Motor neuron (in vitro differentiated cells): Measurements from ENCODE around the gene CROCC. TPM values are rescaled to one million over a fixed set of nuclear protein-coding genes. Genes with fewer than 3 reads are reported as not detected.

Source experiments
- ATAC-seq, 8 experiments: fragments of 200-7000 bp; cut with Tn5 transposase; replicated peaks in 6 of 8; 2 replicates each; pipeline ENCODE4 v1.8.0; 2021; ENCODE audit warnings: mild to moderate bottlenecking in 8 of 8, moderate library complexity in 8 of 8
- H3K27ac ChIP-seq, 2 donors: fragments of 250-450 bp; sonication (Bioruptor Pico); 2 replicates each; pipeline ENCODE4 v1.9.0; 2021; ENCODE audit warnings: antibody characterized with exemption in 2 of 2, mild to moderate bottlenecking in 2 of 2, moderate library complexity in 1 of 2
- H3K4me1 ChIP-seq, 2 donors: fragments of 250-450 bp; sonication (Bioruptor Pico); replicated peaks in 1 of 2; 2 replicates each; pipeline ENCODE4 v1.6.1; 2021; ENCODE audit warnings: antibody characterized with exemption in 2 of 2, mild to moderate bottlenecking in 2 of 2, moderate library complexity in 1 of 2
- H3K4me3 ChIP-seq, 5 donors: fragments of 250-450 bp; sonication (Bioruptor Pico); 2 replicates each; pipeline ENCODE4 v1.9.0; 2021; ENCODE audit warnings: antibody characterized with exemption in 5 of 5, mild to moderate bottlenecking in 5 of 5, moderate library complexity in 4 of 5
- WGBS, 10 experiments: fragments of 450-650 bp; shearing (Covaris generic); methylation state at CpG; one replicate each; pipeline ENCODE4 v1.0.0; 2022; 5-methylcytosine and 5-hydroxymethylcytosine counted together
- in situ Hi-C, 9 experiments: fragments of 400-800 bp; cut with MboI; loops; one replicate each; pipeline ENCODE4 v1.15.0; 2021; ENCODE audit warnings: low sequenced_read_pairs in 9 of 9, low pct_unique_long_range_greater_than_20kb in 2 of 9; ENCODE audit not compliant: unreplicated experiment in 9 of 9
- total RNA-seq, 8 experiments: library from RNA; unstranded; fragments of 300-600 nt; gene quantifications; 2 replicates each; pipeline versions ENCODE4 v1.2.3 to v1.2.4, GENCODE V29; 2022

CROCC gene
- total RNA-seq, 8 experiments from 2014 or later: 10.3 to 30.4 (median 15.6) TPM

DNA sequence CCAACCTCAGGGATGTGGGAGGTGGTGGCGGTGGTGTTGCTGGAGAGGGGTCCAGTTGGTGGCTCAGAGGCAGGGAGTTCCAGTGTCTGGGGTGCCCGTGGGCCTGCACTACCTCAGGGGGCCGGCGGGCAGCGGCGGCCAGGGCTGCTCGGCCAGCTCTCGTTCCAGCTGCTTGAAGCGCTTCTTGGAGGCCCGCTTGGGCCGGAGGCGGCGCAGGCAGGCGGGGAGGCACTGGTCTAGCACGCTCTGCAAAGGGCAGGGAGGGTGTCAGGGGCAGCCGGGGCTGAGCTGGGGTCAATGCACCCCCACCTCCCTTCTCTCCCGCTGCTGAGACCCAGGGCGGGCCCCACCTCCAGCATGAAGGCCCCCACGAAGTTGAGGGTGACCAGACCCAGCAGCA is 64.4 kb downstream of the CROCC start:
- ATAC-seq: peak in 4 of 8 experiments; percentile 4 to 18 (median 10)

DNA sequence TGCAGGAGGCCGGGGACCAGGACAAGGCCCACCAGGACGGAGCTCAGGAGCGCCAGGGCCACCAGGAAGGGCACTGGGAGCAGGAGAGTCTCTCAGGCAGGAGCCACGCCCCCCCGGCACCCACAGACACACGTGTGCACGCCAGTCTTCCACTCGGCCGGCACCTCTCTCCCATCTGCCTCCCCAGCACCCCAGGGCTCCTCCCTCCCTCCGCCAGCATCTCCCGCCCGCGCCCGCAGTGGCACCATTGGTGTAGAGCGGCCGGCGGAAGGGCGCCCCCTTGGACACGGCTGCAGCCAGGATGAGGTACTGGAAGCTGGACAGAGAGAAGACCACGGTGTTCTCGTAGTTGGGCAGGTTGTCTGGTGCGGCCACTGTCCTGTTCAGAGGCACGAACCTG is 64.8 kb downstream of the CROCC start:
- no peaks in the 10 kb centered on the region for H3K4me1 ChIP-seq
- no peak overlapping the region for H3K27ac ChIP-seq
- WGBS, 10 experiments: 90 to 100% methylated on average over 1 to 2 of the region's 23 CpGs; no CpG with 5 or more reads in 8 of the 10 experiments
- ATAC-seq: peak in 4 of 8 experiments; percentile 5 to 13 (median 6)
- H3K4me3 ChIP-seq: no peak overlapping the region
- in situ Hi-C loops: no loop called here

More for the DNA sequence above, 64.4 kb downstream of the CROCC start:
- in situ Hi-C loops: no loop called here
- H3K4me1 ChIP-seq: no peaks in the 10 kb centered on the region
- 55% methylated on average over 5 of the region's 19 CpGs; no CpG with 5 or more reads in 9 of the 10 experiments for WGBS, 10 experiments
- no peak overlapping the region for H3K27ac ChIP-seq
- no peak overlapping the region for H3K4me3 ChIP-seq

DNA sequence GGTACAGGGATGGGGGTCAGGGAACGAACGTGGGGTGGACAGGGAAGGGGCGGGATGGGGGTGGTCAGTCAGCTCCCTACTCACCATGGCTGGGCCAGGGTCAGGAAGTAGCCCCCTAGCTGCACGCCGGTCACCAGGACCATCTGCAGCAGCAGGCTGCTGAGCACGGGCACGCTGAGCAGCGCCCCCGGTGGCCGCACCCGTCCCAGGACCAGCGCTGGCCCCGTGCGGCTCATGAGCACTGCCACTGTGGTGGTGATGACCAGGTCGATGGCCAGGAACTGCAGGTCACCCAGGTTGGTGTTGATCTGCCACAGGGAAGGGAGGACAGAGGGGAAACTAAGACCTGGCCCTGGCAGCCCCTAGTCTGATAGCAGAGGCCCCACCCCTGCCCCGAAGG is 65.2 kb downstream of the CROCC start:
- 49% methylated on average over 3 of the region's 16 CpGs; no CpG with 5 or more reads in 9 of the 10 experiments for WGBS, 10 experiments
- Histone ChIP-seq H3K4me3 (no peak overlapping the region), H3K27ac (no peak overlapping the region), H3K4me1 (no peaks in the 10 kb centered on the region)
- in situ Hi-C loops: no loop called here
- peak in 7 of 8 experiments; percentile 13 to 34 (median 28) for ATAC-seq

DNA sequence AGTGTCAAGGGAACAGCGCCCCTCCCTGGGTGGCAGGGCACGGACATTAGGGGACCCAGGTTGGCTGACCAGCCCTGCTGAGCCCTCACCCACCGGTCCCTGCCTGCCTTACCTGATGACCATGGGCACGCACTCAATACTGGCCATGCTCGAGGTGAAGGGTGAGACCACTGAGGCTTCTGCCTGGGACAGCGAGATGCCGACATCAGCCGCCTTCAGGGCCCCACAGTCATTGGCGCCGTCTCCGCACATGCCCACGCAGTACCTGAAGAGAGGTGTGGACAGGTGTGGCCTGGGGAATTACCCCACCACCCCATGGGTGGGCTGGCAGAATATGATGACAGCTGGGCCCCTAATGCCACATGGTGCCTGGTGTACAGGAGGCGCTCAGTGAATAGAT is 66.5 kb downstream of the CROCC start:
- in situ Hi-C loops: no loop called here
- no peak for ATAC-seq
- Histone ChIP-seq H3K4me1 (no peaks in the 10 kb centered on the region), H3K27ac (no peak overlapping the region), H3K4me3 (no peak overlapping the region)
- WGBS, 10 experiments: 60 to 100% (median 95%) methylated on average over 1 to 7 of the region's 13 CpGs; no CpG with 5 or more reads in 4 of the 10 experiments

DNA sequence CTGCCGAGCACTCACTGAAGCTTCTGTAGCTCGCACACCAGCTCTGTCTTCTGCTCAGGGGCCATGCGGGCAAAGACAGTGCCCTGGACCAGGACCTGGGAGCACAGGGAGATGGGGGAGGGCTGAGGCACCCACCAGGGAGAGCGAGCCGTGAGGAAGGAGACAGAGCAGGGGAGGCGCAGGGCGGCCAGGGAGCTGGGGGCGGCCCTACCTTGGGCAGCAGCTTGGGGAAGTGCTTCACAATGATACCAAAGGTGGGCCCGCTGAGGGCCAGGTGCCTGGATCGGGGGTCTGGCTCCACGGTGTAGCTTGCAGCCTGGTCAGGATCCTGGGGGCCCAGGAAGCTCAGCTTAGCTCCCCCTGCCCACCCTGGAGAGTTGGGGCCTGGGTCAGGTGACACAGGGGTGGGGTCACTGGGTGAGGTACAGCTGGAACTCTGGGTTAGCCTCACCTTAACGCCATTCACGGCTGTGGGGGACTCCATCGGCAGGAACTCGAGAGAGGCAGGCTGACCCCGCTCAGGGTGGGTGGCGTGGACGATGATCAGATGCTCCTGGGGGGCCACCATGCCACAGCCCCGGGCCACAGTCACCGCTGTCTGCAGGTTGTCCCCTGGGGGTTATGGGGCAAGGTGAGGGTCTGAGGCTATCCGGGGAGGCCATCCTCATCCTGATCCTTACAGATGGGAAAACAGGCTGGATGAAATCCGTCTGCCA is 68.1 kb downstream of the CROCC start:
- ATAC-seq: no peak
- no peaks in the 10 kb centered on the region for H3K4me1 ChIP-seq
- in situ Hi-C loops: no loop called here
- no peak overlapping the region for H3K27ac ChIP-seq
- WGBS, 10 experiments: 67 to 100% (median 94%) methylated on average over 1 to 4 of the region's 22 CpGs; no CpG with 5 or more reads in 4 of the 10 experiments
- H3K4me3 ChIP-seq: no peak overlapping the region

DNA sequence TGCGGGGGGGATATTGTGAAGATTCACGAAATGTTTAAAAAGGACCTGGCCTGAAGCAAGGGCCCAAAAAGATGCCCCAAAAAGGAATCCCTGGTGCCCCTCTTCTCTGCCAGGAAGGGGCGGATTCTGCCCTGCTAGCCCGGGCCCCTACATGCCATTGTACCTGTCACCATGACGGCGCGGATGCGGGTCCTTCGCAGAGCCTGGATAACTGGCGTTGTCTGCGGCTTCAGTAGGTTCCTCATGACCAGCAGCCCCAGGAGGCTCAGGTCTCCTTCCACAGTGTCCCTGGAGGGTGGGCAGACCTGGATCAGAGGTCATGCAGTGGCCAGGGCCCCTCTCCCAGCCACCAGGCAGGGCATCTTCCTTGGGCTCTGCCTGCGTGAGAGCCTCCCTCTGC is 69.8 kb downstream of the CROCC start:
- ATAC-seq: no peak
- in situ Hi-C loops: no loop called here
- Histone ChIP-seq H3K27ac (no peak overlapping the region), H3K4me3 (no peak overlapping the region), H3K4me1 (no peaks in the 10 kb centered on the region)
- 84 to 100% (median 93%) methylated on average over 2 to 9 of the region's 12 CpGs; no CpG with 5 or more reads in 4 of the 10 experiments for WGBS, 10 experiments

DNA sequence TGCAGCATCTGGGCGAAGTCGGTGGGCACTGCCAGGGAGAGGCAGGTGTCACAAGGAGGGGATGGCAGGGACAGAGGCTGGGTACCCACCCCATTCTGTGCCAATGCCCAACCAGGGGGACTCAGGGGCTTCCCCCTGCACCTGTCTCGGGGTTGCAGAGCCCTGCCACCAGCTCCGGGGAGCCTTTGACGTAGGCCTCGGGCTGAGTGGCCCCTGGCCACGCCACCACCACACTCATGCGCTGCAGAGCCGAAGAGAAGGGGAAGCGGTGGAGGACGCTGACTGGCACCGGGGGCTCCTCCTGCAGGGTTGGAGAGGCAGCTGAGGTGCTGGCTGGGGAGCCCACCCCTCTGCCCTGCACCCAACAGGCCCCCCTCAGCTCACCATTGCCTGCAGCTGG is 70.4 kb downstream of the CROCC start:
- in situ Hi-C loops: no loop called here
- 92 to 100% (median 92%) methylated on average over 2 to 5 of the region's 12 CpGs; no CpG with 5 or more reads in 7 of the 10 experiments for WGBS, 10 experiments
- Histone ChIP-seq H3K27ac (no peak overlapping the region), H3K4me1 (no peaks in the 10 kb centered on the region), H3K4me3 (no peak overlapping the region)
- peak in 1 of 8 experiments; percentile 12 for ATAC-seq

DNA sequence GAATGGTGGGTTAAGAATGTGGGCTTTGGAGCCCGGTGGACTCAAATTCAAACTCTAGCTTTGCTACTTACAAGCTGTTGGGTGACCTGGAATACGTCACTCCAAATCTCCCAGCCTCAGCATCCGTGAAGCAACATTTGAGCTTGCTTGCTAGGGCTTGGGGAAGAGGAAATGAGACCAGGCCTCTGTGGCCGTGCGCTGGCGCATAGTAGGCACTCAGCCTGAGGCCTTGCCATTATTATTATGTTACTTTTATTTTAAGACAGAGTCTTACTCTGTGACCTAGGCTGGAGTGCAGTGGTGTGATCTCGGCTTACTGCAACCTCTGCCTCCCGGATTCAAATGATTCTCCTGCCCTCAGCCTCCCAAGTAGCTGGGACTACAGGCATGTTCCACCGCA is 70.9 kb downstream of the CROCC start:
- Histone ChIP-seq H3K4me1 (no peaks in the 10 kb centered on the region), H3K27ac (no peak overlapping the region), H3K4me3 (no peak overlapping the region)
- no peak for ATAC-seq
- WGBS, 10 experiments: 89 to 100% (median 98%) methylated on average over 4 to 8 of the region's 9 CpGs; no CpG with 5 or more reads in 3 of the 10 experiments
- in situ Hi-C loops: no loop called here

DNA sequence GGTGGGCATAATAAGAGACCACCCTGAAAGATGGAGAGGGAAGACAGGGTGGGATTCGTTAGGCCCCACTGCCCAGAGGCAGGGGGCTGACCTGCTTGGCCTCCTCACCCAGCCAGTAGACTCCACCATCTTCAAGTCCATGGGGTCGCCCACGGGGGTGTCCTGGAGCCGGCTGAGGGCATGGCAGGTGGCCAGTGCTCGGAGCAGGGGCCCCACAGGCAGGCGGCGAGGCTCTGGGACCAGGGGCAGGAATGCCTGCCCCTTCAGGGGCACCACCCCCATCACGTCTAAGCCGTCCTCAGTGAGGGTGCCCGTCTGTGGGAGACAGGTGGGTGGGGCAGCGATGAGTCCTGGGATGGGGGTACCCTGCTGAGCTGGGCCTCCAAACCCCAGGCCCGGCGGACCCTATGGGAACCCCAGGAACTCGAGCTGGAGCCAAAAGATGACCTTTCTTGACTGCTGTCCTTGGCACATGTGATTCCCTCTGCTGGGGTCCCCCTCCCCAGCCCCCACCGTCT is 71.8 kb downstream of the CROCC start:
- 70 to 100% (median 87%) methylated on average over 1 to 6 of the region's 15 CpGs; no CpG with 5 or more reads in 6 of the 10 experiments for WGBS, 10 experiments
- Histone ChIP-seq H3K4me3 (no peak overlapping the region), H3K27ac (no peak overlapping the region), H3K4me1 (no peaks in the 10 kb centered on the region)
- in situ Hi-C loops: no loop called here
- ATAC-seq: peak in 2 of 8 experiments; percentile 9 to 18

DNA sequence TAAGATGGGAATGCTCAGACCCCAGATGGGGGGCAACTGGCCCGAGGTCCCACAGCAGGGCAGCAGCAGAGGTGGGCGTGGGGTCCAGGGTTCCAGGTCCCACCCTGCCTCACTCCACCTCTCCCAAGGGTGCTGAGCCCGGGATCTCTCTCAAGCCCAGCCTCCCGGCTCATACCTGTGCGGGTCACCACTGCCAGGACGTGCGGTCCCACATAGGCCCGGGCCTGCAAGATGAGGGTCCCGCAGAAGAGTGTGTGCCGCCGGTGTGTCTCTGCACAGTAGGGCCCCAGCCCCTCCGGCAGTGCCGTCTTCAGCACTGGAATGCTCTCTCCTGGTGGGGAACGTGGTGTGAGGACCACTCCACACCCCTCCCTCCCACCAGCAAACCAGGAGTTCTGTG is 75.1 kb downstream of the CROCC start:
- Histone ChIP-seq H3K4me1 (no peaks in the 10 kb centered on the region), H3K4me3 (no peak overlapping the region), H3K27ac (no peak overlapping the region)
- WGBS, 10 experiments: 80 to 100% (median 95%) methylated on average over 1 to 8 of the region's 14 CpGs; no CpG with 5 or more reads in 5 of the 10 experiments
- in situ Hi-C loops: no loop called here
- ATAC-seq: peak in 2 of 8 experiments; percentile 7

DNA sequence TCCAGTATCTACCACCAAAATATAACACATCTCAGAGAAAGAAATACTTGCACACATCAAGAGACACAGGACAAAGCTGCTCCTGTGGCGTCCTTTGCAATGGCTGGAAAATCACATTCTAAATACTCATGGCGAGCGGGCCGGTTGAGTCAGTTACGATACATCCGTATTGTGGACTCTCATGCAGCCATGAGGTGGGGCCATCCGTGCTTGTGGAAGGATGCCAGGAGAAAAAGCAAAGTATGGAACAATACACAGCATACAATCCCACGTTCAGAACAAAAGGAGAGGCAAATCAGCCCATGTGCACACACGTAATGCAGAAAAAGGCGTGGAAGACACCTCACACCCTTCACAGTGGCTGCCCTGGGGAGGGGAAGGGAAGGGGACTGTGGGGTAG is 76.9 kb downstream of the CROCC start:
- 0 to 88% (median 74%) methylated on average over 1 to 10 of the region's 10 CpGs; no CpG with 5 or more reads in 3 of the 10 experiments for WGBS, 10 experiments
- no peak overlapping the region for H3K4me3 ChIP-seq
- H3K4me1 ChIP-seq: no peaks in the 10 kb centered on the region
- in situ Hi-C loops: no loop called here
- peak in 1 of 8 experiments; percentile 64 for ATAC-seq
- no peak overlapping the region for H3K27ac ChIP-seq

DNA sequence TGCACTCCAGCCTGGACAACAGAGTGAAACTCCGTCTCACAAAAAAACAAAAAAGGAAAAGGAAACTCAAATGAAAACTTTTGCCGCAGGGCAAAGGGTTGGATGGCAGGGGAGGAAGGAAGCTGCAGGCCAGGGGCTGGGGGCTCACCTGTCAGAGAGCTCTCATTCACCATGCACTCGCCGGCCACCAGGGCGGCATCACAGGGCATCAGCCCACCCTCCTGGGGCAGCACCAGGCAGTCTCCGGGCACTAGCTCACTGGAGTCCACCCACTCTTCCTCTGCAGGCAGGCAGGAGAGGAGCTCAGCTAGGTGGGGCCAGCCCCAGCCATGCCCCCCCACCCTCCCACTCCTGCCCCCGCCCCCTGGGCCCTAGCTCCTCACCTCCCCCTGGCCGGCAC is 78.1 kb downstream of the CROCC start:
- Histone ChIP-seq H3K4me1 (no peaks in the 10 kb centered on the region), H3K4me3 (no peak overlapping the region), H3K27ac (no peak overlapping the region)
- ATAC-seq: no peak
- WGBS, 10 experiments: 76 to 100% (median 100%) methylated on average over 1 to 2 of the region's 8 CpGs; no CpG with 5 or more reads in 4 of the 10 experiments
- in situ Hi-C loops: loop anchor here in 1 of 9 experiments (25.0 kb wide), 1 partner anchor 363 kb away; no protein-coding TSS in a partner anchor

DNA sequence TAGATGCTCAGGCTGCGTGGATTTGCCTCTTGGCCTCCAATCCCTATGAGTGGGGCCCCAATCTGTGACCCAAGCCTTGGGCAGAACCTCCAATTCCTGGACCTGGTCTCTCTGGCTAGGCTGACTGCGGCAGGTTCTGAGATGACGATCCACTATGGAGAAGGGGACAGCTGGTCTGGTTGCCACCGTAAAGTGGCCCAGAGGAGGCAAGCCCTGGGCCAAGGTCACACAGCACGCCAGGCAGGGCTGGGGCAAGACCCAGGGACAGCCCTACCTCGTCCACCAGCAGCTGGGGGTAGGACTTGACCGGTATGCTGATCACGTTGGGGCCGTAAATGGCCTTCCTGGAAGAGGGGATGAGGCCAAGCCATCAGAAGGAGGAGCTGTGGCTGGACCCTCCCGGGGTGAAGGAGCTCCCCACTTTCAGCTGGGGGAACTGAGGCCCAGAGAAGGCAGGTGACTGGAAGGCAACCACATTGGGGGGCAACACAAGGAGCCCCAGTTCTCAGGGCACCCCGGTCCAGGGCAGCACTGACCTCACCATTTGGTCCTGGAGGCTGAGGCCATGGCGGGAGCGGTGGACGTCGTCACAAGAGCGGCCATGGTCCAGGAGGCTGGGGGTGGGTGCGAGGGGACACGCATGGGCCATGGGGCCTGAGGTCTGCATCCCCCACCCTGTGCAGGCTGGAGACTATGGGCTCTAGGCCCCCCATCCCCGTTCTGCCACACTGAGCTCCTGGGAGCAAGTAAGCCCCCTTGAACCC is 80.2 kb downstream of the CROCC start:
- in situ Hi-C loops: loop anchor here in 1 of 9 experiments (25.0 kb wide), 1 partner anchor 365 kb away; no protein-coding TSS in a partner anchor
- H3K27ac ChIP-seq: no peak overlapping the region
- 93 to 100% (median 100%) methylated on average over 1 to 8 of the region's 19 CpGs; no CpG with 5 or more reads in 5 of the 10 experiments for WGBS, 10 experiments
- no peaks in the 10 kb centered on the region for H3K4me1 ChIP-seq
- no peak overlapping the region for H3K4me3 ChIP-seq
- ATAC-seq: peak in 2 of 8 experiments; percentile 16 to 17
